Measurements from ENCODE around the gene PMEPA1.

Gene PMEPA1

DNA sequence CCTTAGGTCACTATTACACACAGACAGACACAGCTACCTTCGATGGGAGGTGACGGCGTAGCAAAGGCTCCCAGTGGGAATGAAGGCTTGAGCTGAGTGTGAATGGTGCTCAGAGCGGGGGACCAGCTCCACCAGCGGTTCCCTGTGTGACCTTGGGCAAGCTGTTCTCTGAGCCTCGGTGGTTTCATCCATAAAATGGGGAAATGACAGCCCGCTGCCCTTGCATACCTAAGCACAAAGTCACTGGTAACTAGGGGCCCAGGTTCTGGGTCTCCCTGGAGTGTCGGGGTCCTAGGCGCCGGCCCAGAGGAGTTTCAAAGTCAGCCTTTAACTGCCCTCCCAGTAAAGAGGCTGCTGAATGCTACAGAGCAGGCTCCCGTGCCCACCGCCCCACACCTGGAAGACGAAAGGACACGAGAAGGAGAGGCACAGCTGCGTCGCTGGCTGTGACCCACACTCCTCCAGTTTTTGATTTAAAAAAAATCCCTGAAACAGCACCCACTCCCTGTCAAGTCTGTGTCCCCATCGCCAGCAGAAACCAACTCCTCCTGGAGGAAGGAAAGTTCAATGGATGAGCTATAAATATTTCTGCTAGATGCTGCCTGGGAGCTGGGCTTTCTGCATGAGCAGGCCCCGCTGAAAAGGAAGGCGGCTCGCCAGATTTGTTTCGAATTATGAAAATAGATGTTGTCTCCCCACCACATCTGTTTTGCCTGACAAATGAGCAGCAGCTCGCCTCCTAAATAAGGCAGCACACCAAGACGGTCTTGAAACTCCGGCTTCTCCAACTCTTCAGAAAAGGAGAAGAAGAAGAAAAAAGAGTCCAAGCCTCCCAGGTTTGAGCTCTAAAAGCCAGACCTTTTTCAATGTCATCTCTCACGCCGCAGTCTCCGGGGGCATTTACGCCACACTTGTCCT, 27.4 kb downstream of the PMEPA1 start:
- peaks cover 6% of the 10 kb centered on the region for H3K36me3 Mint-ChIP-seq (ENCODE audit: low read depth)
- H3K9me3 Mint-ChIP-seq: no peaks in the 10 kb centered on the region
- peaks cover 6% of the 10 kb centered on the region for H3K27me3 Mint-ChIP-seq (ENCODE audit: low read depth)
- H3K4me1 Mint-ChIP-seq: peaks cover 97% of the 10 kb centered on the region
- H3K27ac Mint-ChIP-seq: peak overlapping the region; percentile 85 to 98 (median 93)
- H3K4me3 Mint-ChIP-seq: peak overlapping the region; percentile 56 to 68 (median 58)
- TF ChIP-seq CTCF (IDR thresholded peaks at IDR 0.05; ENCODE audit: unreplicated experiment in 3 of 3): no peak

- TF ChIP-seq CTCF (IDR thresholded peaks at IDR 0.05; ENCODE audit: unreplicated experiment in 3 of 3): no peak
- Mint-ChIP-seq H3K27me3 (ENCODE audit: low read depth) (peaks cover 6% of the 10 kb centered on the region), H3K36me3 (ENCODE audit: low read depth) (peaks cover 6% of the 10 kb centered on the region), H3K9me3 (no peaks in the 10 kb centered on the region), H3K4me3 (peak overlapping the region in 2 of 3 experiments; percentile 29 to 46), H3K4me1 (peaks cover 97% of the 10 kb centered on the region), H3K27ac (peak overlapping the region; percentile 22 to 98 (median 94))
These were observed 28.6 kb downstream of the PMEPA1 start for GRCh38 chr20:57680934-57681914.

DNA sequence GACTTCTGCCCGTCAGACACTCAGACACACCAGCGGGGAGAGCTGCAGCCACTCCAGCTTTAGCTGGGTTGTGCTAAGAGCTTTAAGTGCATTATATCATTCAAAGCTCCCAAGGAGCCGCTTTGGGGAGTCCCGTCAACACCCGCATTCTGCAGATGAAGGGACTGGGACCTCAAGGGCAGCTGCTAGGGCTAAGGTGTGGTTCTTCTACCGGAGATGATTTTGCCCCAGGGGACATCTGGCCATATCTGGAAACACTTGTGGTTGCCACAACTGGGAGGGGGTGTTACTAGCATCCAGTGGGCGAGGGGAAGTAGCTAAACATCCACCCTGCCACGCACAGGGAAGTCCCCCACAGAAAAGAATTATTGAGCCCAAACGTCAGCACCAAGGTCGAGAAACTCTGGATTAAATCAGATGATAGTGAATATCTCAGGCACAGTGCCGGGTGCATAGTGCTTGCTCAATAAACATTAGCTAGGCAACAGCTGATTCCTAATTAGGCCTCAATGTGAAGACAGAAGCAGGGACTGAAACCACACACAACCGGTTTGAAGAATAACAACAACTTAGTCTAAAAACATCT, 29.6 kb downstream of the PMEPA1 start:
- peaks cover 6% of the 10 kb centered on the region for H3K27me3 Mint-ChIP-seq (ENCODE audit: low read depth)
- H3K27ac Mint-ChIP-seq: peak overlapping the region; percentile 22 to 98 (median 94)
- peaks cover 95% of the 10 kb centered on the region for H3K4me1 Mint-ChIP-seq
- H3K4me3 Mint-ChIP-seq: peak overlapping the region in 2 of 3 experiments; percentile 29 to 46
- no peaks in the 10 kb centered on the region for H3K9me3 Mint-ChIP-seq
- TF ChIP-seq CTCF (IDR thresholded peaks at IDR 0.05; ENCODE audit: unreplicated experiment in 3 of 3): no peak
- peaks cover 6% of the 10 kb centered on the region for H3K36me3 Mint-ChIP-seq (ENCODE audit: low read depth)

GRCh38 chr20:57679113-57679512, 30.7 kb downstream of the PMEPA1 start:
- H3K27ac Mint-ChIP-seq: peak overlapping the region in 2 of 3 experiments; percentile 94 to 98

More at GRCh38 chr20:57679113-57679512, 30.7 kb downstream of the PMEPA1 start:
- no peak overlapping the region for H3K4me3 Mint-ChIP-seq
- H3K27me3 Mint-ChIP-seq (ENCODE audit: low read depth): peaks cover 6% of the 10 kb centered on the region
- TF ChIP-seq CTCF (IDR thresholded peaks at IDR 0.05; ENCODE audit: unreplicated experiment in 3 of 3): no peak
- H3K9me3 Mint-ChIP-seq: no peaks in the 10 kb centered on the region
- H3K36me3 Mint-ChIP-seq (ENCODE audit: low read depth): peaks cover 6% of the 10 kb centered on the region
- peaks cover 93% of the 10 kb centered on the region for H3K4me1 Mint-ChIP-seq

Measured in nephron (organoid).